PFSK-1 (cell line): ENCODE results near the gene NFS1.

ENCODE experiments used
- FOXP2 ChIP-seq: optimal IDR thresholded peaks from 2 replicates; pipeline ENCODE3; 2011; ENCODE audit warnings: borderline replicate concordance, control low read depth, inconsistent platforms; ENCODE audit not compliant: insufficient read depth; ENCODE audit errors: extremely low read length, extremely low read depth
- POLR2AphosphoS5 ChIP-seq: IDR thresholded peaks from 2 replicates; pipeline ENCODE4 v1.6.1; 2012; ENCODE audit warnings: low read depth, mild to moderate bottlenecking, control low read depth, low read length, moderate library complexity
- REST ChIP-seq, 2 experiments: IDR thresholded peaks; 2 replicates each; pipeline versions ENCODE4 v1.6.1 to v1.8.0; 2011 to 2012; ENCODE audit warnings: low read depth in 2 of 2, low read length in 2 of 2, control low read depth in 1 of 2, inconsistent platforms in 1 of 2, mild to moderate bottlenecking in 1 of 2, moderate library complexity in 1 of 2; ENCODE audit not compliant: insufficient read depth in 1 of 2
- SIN3A ChIP-seq: IDR thresholded peaks from 2 replicates; pipeline ENCODE4 v1.6.1; 2012; ENCODE audit warnings: mild to moderate bottlenecking, low read length, moderate library complexity, borderline replicate concordance; ENCODE audit not compliant: insufficient read depth
- TAF1 ChIP-seq: IDR thresholded peaks from 2 replicates; pipeline ENCODE4 v1.6.1; 2012; ENCODE audit warnings: low read length, control low read depth, borderline replicate concordance; ENCODE audit not compliant: insufficient read depth

GRCh38 chr20:35653893-35654292 is 45.3 kb downstream of the NFS1 start:
- TF ChIP-seq REST (IDR thresholded peaks at IDR 0.05; ENCODE audit: insufficient read depth in 1 of 2, low read depth in 2 of 2, low read length in 2 of 2), result no peak
- no peak for TF ChIP-seq POLR2AphosphoS5
- no peak for TF ChIP-seq FOXP2
- TF ChIP-seq SIN3A, result no peak
- no peak for TF ChIP-seq TAF1
